ENCODE data around the gene PSMD14.

PSMD14 gene

DNA sequence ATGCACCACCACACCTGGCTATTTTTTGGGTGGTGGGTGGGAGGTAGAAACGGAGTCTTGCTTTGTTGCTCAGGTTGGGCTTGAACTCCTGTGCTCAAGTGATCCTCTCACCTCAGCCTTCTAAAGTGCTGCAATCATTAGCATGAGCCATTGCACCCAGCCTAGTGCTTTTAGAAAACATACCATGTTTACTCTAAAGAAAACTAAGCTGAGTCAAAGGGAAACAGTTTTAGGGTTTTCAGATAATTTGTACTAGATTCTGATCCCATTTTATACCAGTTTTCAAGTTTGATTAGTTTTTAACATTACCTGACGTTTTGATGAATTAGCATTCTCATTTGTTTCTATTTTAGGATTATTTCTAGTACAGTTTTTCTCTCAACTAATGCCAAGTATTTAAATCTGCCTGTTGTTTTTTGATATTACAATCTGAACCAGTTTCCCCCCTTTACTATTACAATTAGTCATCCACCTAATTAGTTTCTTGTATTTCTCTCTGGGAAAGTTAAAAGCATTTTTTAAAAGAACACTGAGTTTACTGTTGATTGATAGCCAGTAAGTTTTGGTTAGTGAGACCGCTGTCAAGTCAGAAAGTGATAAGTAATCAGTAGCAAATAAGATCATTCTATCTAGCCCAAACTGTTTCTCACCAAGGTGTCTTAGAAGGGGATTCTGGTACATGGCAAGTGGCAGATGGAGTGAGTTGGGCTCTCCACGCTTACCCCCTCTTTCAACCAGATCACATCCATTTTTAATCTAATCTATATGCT, 83.7 kb downstream of the PSMD14 start:
- Histone ChIP-seq H3K36me3 (ENCODE audit: control insufficient read depth in 1 of 2, insufficient read depth in 2 of 2, low read depth in 1 of 2, low read length in 2 of 2) (peaks cover 3 to 85% of the 10 kb centered on the region in 2 experiments), H3K4me1 (ENCODE audit: control insufficient read depth, insufficient read depth, low read depth, low read length) (no peaks in the 10 kb centered on the region), H3K27me3 (ENCODE audit: control insufficient read depth in 1 of 2, insufficient read depth in 1 of 2, low read length in 2 of 2) (no peaks in the 10 kb centered on the region), H2BK15ac (ENCODE audit: low read depth, poor library complexity, severe bottlenecking) (no peak overlapping the region), H4K91ac (ENCODE audit: low read length) (no peak overlapping the region), H3K4ac (ENCODE audit: low read depth in 1 of 2, low read length in 2 of 2) (no peak overlapping the region), H2BK12ac (ENCODE audit: low read length in 2 of 2) (peak overlapping the region in 1 of 2 experiments; percentile 83), H3K23ac (ENCODE audit: low read length in 2 of 2) (no peak overlapping the region), H2AK5ac (ENCODE audit: low read length, severe bottlenecking) (no peak overlapping the region), H2BK5ac (ENCODE audit: low read depth, low read length, poor library complexity, severe bottlenecking) (no peak overlapping the region), H2BK120ac (ENCODE audit: low read depth, low read length) (no peak overlapping the region), H4K8ac (ENCODE audit: low read length) (no peak overlapping the region), H2AFZ (ENCODE audit: low read depth, low read length) (no peak overlapping the region), H3K14ac (ENCODE audit: low read length in 2 of 2) (no peak overlapping the region), H3K27ac (ENCODE audit: low read length, poor library complexity, severe bottlenecking) (no peak overlapping the region), H3K79me1 (replicated peaks; ENCODE audit: low read length, poor library complexity, severe bottlenecking) (peaks cover 10% of the 10 kb centered on the region), H3K18ac (ENCODE audit: low read depth in 1 of 2, low read length in 2 of 2) (no peak overlapping the region), H3K9ac (ENCODE audit: low read length) (no peak overlapping the region), H3K4me3 (ENCODE audit: insufficient read depth in 1 of 2, low read depth in 1 of 2, low read length in 2 of 2) (no peak overlapping the region), H3K9me3 (ENCODE audit: control insufficient read depth, low read length) (peaks cover 12% of the 10 kb centered on the region), H3K4me2 (ENCODE audit: low read length, poor library complexity, severe bottlenecking) (no peak overlapping the region)
- WGBS: no CpG with 5 or more reads among the region's 4 CpGs
- DNase-seq: no peak

DNA sequence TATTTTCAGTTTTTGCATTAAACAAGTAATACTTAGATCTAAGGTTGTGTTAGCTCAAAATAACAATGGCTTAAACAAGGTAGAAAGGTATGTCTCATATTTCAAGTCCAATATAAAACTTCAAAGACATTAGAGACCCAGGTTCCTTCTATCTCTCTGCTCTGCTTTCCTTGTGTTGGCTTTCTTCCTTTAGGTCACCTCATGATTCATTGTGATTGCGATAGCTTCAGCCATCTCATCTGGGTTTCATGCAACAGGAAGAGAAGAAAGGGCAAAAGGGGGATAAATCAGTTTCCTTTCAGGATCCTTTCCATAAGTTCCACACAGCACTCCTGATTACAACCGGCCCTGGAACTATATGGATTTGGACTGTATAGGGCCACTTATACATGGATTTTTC, 91.9 kb downstream of the PSMD14 start:
- Histone ChIP-seq H3K4ac (ENCODE audit: low read depth in 1 of 2, low read length in 2 of 2) (no peak overlapping the region), H3K4me1 (ENCODE audit: control insufficient read depth, insufficient read depth, low read depth, low read length) (peaks cover 1% of the 10 kb centered on the region), H2BK12ac (ENCODE audit: low read length in 2 of 2) (no peak overlapping the region), H2BK120ac (ENCODE audit: low read depth, low read length) (no peak overlapping the region), H4K8ac (ENCODE audit: low read length) (no peak overlapping the region), H3K18ac (ENCODE audit: low read depth in 1 of 2, low read length in 2 of 2) (no peak overlapping the region), H2BK5ac (ENCODE audit: low read depth, low read length, poor library complexity, severe bottlenecking) (no peak overlapping the region), H3K14ac (ENCODE audit: low read length in 2 of 2) (no peak overlapping the region), H3K4me3 (ENCODE audit: insufficient read depth in 1 of 2, low read depth in 1 of 2, low read length in 2 of 2) (no peak overlapping the region), H2AFZ (ENCODE audit: low read depth, low read length) (no peak overlapping the region), H2AK5ac (ENCODE audit: low read length, severe bottlenecking) (no peak overlapping the region), H3K4me2 (ENCODE audit: low read length, poor library complexity, severe bottlenecking) (no peak overlapping the region), H3K79me1 (replicated peaks; ENCODE audit: low read length, poor library complexity, severe bottlenecking) (peaks cover 11% of the 10 kb centered on the region), H3K27ac (ENCODE audit: low read length, poor library complexity, severe bottlenecking) (no peak overlapping the region), H3K9me3 (ENCODE audit: control insufficient read depth, low read length) (peaks cover 36% of the 10 kb centered on the region), H2BK15ac (ENCODE audit: low read depth, poor library complexity, severe bottlenecking) (no peak overlapping the region), H3K9ac (ENCODE audit: low read length) (no peak overlapping the region), H4K91ac (ENCODE audit: low read length) (no peak overlapping the region), H3K23ac (ENCODE audit: low read length in 2 of 2) (no peak overlapping the region), H3K27me3 (ENCODE audit: control insufficient read depth in 1 of 2, insufficient read depth in 1 of 2, low read length in 2 of 2) (no peaks in the 10 kb centered on the region), H3K36me3 (ENCODE audit: control insufficient read depth in 1 of 2, insufficient read depth in 2 of 2, low read depth in 1 of 2, low read length in 2 of 2) (peaks cover 6 to 89% of the 10 kb centered on the region in 2 experiments)
- DNase-seq: peak; percentile 18
- WGBS: no CpG with 5 or more reads among the region's 2 CpGs

DNA sequence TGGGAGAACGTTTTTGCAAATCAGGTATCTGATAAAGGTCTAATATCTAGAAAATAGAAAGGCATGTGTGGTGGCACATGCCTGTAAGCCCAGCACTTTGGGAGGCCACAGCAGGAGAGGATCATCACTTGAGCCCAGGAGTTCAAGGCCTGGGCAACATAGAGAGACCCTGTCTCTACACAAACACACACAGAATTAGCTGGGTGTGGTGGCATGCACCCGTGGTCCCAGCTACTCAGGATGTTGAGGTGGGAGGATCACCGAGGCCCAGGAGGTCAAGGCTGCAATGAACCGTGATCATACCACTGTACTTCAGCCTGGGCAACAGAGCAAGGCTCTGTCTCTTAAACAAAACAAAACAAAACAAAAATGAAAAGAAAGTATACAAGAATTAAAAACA, 94.1 kb downstream of the PSMD14 start:
- Histone ChIP-seq H3K27me3 (ENCODE audit: control insufficient read depth in 1 of 2, insufficient read depth in 1 of 2, low read length in 2 of 2) (no peaks in the 10 kb centered on the region), H4K8ac (ENCODE audit: low read length) (no peak overlapping the region), H2BK15ac (ENCODE audit: low read depth, poor library complexity, severe bottlenecking) (no peak overlapping the region), H3K18ac (ENCODE audit: low read depth in 1 of 2, low read length in 2 of 2) (no peak overlapping the region), H3K4me2 (ENCODE audit: low read length, poor library complexity, severe bottlenecking) (no peak overlapping the region), H3K9ac (ENCODE audit: low read length) (no peak overlapping the region), H3K23ac (ENCODE audit: low read length in 2 of 2) (no peak overlapping the region), H2BK5ac (ENCODE audit: low read depth, low read length, poor library complexity, severe bottlenecking) (no peak overlapping the region), H4K91ac (ENCODE audit: low read length) (peak overlapping the region; percentile 39), H3K79me1 (replicated peaks; ENCODE audit: low read length, poor library complexity, severe bottlenecking) (peaks cover 6% of the 10 kb centered on the region), H2BK120ac (ENCODE audit: low read depth, low read length) (no peak overlapping the region), H3K14ac (ENCODE audit: low read length in 2 of 2) (no peak overlapping the region), H3K4me3 (ENCODE audit: insufficient read depth in 1 of 2, low read depth in 1 of 2, low read length in 2 of 2) (no peak overlapping the region), H3K36me3 (ENCODE audit: control insufficient read depth in 1 of 2, insufficient read depth in 2 of 2, low read depth in 1 of 2, low read length in 2 of 2) (peaks cover 6 to 67% of the 10 kb centered on the region in 2 experiments), H2BK12ac (ENCODE audit: low read length in 2 of 2) (no peak overlapping the region), H3K27ac (ENCODE audit: low read length, poor library complexity, severe bottlenecking) (no peak overlapping the region), H2AK5ac (ENCODE audit: low read length, severe bottlenecking) (no peak overlapping the region), H2AFZ (ENCODE audit: low read depth, low read length) (no peak overlapping the region), H3K9me3 (ENCODE audit: control insufficient read depth, low read length) (peaks cover 24% of the 10 kb centered on the region), H3K4ac (ENCODE audit: low read depth in 1 of 2, low read length in 2 of 2) (no peak overlapping the region), H3K4me1 (ENCODE audit: control insufficient read depth, insufficient read depth, low read depth, low read length) (peaks cover 1% of the 10 kb centered on the region)
- no peak for DNase-seq
- WGBS: 94% methylated on average over 3 of the region's 4 CpGs

DNA sequence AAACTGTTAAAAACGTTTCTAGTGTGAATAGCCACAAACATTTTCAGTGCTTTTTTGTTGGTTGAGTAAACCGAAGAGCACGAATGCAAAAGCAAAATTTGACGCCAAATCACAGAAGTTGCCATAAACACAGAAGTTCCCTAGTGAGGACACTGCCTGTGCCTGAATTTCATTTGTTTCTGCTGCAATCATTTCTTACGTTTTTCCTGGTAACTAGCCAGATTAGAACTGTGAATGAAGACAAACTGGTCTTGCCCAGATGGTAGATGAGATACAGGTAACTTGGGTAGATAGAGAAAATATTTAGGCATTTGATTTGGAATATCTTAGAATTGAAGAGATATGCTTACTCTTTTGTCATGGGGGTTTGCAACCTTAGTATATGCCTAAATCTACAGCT, 98.1 kb downstream of the PSMD14 start:
- no peak overlapping the region for H3K4me2 ChIP-seq (ENCODE audit: low read length, poor library complexity, severe bottlenecking)
- no peak overlapping the region for H2AK5ac ChIP-seq (ENCODE audit: low read length, severe bottlenecking)
- no peak overlapping the region for H2AFZ ChIP-seq (ENCODE audit: low read depth, low read length)
- H2BK120ac ChIP-seq (ENCODE audit: low read depth, low read length): no peak overlapping the region
- peaks cover 6% of the 10 kb centered on the region for H3K79me1 ChIP-seq (replicated peaks; ENCODE audit: low read length, poor library complexity, severe bottlenecking)
- H3K4ac ChIP-seq (ENCODE audit: low read depth in 1 of 2, low read length in 2 of 2): no peak overlapping the region
- no peak overlapping the region for H3K23ac ChIP-seq (ENCODE audit: low read length in 2 of 2)
- no peak for DNase-seq
- H3K9ac ChIP-seq (ENCODE audit: low read length): no peak overlapping the region
- no peak overlapping the region for H3K4me3 ChIP-seq (ENCODE audit: insufficient read depth in 1 of 2, low read depth in 1 of 2, low read length in 2 of 2)
- H4K8ac ChIP-seq (ENCODE audit: low read length): no peak overlapping the region
- peaks cover 13% of the 10 kb centered on the region for H3K9me3 ChIP-seq (ENCODE audit: control insufficient read depth, low read length)
- peaks cover 4 to 50% of the 10 kb centered on the region in 2 experiments for H3K36me3 ChIP-seq (ENCODE audit: control insufficient read depth in 1 of 2, insufficient read depth in 2 of 2, low read depth in 1 of 2, low read length in 2 of 2)
- H3K14ac ChIP-seq (ENCODE audit: low read length in 2 of 2): no peak overlapping the region
- no peak overlapping the region for H3K27ac ChIP-seq (ENCODE audit: low read length, poor library complexity, severe bottlenecking)
- H2BK12ac ChIP-seq (ENCODE audit: low read length in 2 of 2): no peak overlapping the region
- peaks cover 1% of the 10 kb centered on the region for H3K4me1 ChIP-seq (ENCODE audit: control insufficient read depth, insufficient read depth, low read depth, low read length)
- no peak overlapping the region for H2BK5ac ChIP-seq (ENCODE audit: low read depth, low read length, poor library complexity, severe bottlenecking)
- H3K27me3 ChIP-seq (ENCODE audit: control insufficient read depth in 1 of 2, insufficient read depth in 1 of 2, low read length in 2 of 2): no peaks in the 10 kb centered on the region
- H3K18ac ChIP-seq (ENCODE audit: low read depth in 1 of 2, low read length in 2 of 2): no peak overlapping the region
- no peak overlapping the region for H2BK15ac ChIP-seq (ENCODE audit: low read depth, poor library complexity, severe bottlenecking)
- H4K91ac ChIP-seq (ENCODE audit: low read length): no peak overlapping the region
- WGBS: 84% methylated on average over 5 of the region's 5 CpGs
